Lower lobe of right lung (tissue), 2 donors: ENCODE results near the gene STRIT1. TPM values are rescaled to one million over a fixed set of nuclear protein-coding genes. Genes with fewer than 3 reads are reported as not detected.
"Not testable (repeated sequence)": the region's sequence is repeated elsewhere in the genome, so short reads cannot be mapped to it uniquely, and the experiment has no call there.

ENCODE experiments used
- ATAC-seq, 2 donors: fragments of 200-7000 bp; cut with Tn5 transposase; one replicate each; pipeline ENCODE4 v1.9.1; 2020 to 2022; ENCODE audit warnings: mild to moderate bottlenecking in 2 of 2, moderate library complexity in 2 of 2
- DNase-seq: peaks from one replicate; pipeline ENCODE4 v3.0.0-alpha.2; 2020
- H3K27ac ChIP-seq: fragments of 200-600 bp; one replicate; pipeline ENCODE4 v1.8.0; 2022
- H3K27me3 ChIP-seq: fragments of 200-600 bp; one replicate; pipeline ENCODE4 v1.8.0; 2022; ENCODE audit warnings: low read depth
- H3K36me3 ChIP-seq: fragments of 200-600 bp; one replicate; pipeline ENCODE4 v1.8.0; 2022; ENCODE audit warnings: mild to moderate bottlenecking
- H3K4me1 ChIP-seq: fragments of 200-600 bp; one replicate; pipeline ENCODE4 v1.8.0; 2022
- H3K4me3 ChIP-seq: fragments of 200-600 bp; one replicate; pipeline ENCODE4 v1.8.0; 2022; ENCODE audit warnings: mild to moderate bottlenecking
- H3K9me3 ChIP-seq: fragments of 200-600 bp; one replicate; pipeline ENCODE4 v1.8.0; 2022
- intact Hi-C: fragments of 100-400 bp; cut with DNase I; formaldehyde crosslinking; loops from one replicate; pipeline ENCODE4 v1.11.0; 2022
- total RNA-seq: library from RNA; stranded (reverse); fragmentation: NEBNext Ultra II Directional; extraction: Animal tissue kit (Norgen Biotek cat#: 25700); gene quantifications from one replicate; pipeline ENCODE4 v1.2.1, GENCODE V29; 2021
- TF ChIP-seq, protein P1 (sequence below): fragments of 200-600 bp; IDR thresholded peaks from one replicate; pipeline ENCODE4 v1.8.0; 2022; ENCODE audit warnings: antibody characterized with exemption, mild to moderate bottlenecking
- donor health status: DM: no; HTN: yes; CAD: no; lungs with severe emphysema.

The STRIT1 gene
- total RNA-seq, 1 donor from 2014 or later: not detected

DNA sequence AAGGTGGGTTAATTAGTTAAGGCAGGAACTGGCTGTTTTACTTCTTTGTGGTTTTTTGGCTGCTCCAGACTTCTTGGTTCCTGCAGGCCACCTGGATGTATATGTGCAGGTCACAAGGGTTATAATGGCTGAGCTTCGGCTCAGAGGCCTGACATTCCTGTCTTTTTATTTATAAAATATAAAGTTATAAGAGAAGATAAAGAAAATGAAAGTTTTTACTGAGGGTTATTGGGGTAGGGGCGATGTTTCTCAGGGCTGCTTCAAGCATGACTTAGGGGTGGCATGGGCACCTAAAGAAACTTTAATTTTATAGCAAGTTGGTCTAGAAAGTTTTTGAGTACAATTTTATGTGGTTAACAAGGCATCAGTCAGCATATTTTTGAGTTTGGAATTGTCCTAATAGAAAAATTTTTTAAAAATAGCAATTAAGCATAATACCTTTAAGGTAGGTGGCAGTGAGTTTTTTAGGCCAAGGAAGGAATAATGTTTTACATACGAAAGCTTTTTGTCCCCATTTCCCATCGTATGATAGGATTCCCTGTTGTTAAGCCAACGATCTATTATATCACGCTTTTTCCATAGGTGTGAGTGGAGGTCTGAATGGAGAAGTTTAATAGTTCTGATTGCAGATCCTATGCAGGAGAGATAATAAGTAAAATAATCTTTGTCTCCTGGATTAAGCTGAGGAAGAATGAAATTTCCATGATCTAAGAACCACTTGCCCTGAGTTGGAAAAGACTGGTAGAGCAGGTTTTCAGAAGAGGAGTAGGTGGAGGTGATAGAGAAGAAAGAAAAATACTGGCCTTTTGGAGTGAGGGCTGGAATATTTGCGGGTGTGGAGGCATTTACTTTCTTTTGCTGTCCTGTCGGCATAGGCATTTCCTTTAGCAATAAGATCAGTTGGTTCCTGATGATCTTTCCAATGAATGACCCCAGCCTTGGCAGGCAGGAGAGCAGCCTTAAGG lies 10.1 kb downstream of the STRIT1 start:
- intact Hi-C loops: no loop called here
- no peak for DNase-seq
- Histone ChIP-seq H3K4me1 (no peaks in the 10 kb centered on the region), H3K36me3 (no peaks in the 10 kb centered on the region), H3K9me3 (no peaks in the 10 kb centered on the region), H3K4me3 (no peak overlapping the region), H3K27me3 (no peaks in the 10 kb centered on the region), H3K27ac (no peak overlapping the region)
- TF ChIP-seq, protein P1, sequence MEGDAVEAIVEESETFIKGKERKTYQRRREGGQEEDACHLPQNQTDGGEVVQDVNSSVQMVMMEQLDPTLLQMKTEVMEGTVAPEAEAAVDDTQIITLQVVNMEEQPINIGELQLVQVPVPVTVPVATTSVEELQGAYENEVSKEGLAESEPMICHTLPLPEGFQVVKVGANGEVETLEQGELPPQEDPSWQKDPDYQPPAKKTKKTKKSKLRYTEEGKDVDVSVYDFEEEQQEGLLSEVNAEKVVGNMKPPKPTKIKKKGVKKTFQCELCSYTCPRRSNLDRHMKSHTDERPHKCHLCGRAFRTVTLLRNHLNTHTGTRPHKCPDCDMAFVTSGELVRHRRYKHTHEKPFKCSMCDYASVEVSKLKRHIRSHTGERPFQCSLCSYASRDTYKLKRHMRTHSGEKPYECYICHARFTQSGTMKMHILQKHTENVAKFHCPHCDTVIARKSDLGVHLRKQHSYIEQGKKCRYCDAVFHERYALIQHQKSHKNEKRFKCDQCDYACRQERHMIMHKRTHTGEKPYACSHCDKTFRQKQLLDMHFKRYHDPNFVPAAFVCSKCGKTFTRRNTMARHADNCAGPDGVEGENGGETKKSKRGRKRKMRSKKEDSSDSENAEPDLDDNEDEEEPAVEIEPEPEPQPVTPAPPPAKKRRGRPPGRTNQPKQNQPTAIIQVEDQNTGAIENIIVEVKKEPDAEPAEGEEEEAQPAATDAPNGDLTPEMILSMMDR: no peak
- ATAC-seq: no peak

DNA sequence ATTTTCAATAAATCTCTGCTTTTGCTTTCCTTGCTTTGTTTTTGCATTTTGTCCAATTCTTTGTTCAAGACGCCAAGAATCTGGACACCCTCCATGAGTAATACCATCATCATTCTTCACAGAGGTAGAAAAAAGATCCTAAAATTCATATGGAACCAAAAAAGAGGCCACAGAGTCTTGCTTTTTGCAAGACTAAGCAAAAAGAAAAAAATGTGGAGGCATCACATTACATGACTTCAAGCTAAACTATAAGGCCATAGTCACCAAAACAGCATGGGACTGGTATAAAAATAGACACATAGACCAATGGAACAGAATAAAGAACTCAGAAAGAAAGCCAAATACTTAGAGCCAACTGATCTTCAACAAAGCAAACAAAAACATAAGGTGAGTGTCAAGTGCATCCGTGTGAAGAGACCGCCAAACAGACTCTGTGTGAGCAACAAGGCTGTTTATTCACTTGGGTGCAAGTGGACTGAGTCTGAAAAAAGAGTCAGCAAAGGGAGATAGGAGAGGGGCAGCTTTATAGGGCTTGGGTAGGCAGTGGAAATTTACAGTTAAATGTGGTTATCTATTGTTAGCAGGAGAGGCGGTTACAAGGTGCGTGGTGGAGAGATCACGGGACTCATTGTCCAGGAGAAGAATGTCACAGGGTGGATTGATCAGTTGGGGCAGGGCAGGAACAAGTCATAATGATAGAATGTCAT lies 10.9 kb downstream of the STRIT1 start:
- Histone ChIP-seq H3K27ac (no peak overlapping the region), H3K9me3 (no peaks in the 10 kb centered on the region), H3K4me1 (no peaks in the 10 kb centered on the region), H3K36me3 (no peaks in the 10 kb centered on the region), H3K27me3 (no peaks in the 10 kb centered on the region), H3K4me3 (no peak overlapping the region)
- ATAC-seq: no peak
- TF ChIP-seq, protein P1: no peak
- no peak for DNase-seq
- intact Hi-C loops: no loop called here

DNA sequence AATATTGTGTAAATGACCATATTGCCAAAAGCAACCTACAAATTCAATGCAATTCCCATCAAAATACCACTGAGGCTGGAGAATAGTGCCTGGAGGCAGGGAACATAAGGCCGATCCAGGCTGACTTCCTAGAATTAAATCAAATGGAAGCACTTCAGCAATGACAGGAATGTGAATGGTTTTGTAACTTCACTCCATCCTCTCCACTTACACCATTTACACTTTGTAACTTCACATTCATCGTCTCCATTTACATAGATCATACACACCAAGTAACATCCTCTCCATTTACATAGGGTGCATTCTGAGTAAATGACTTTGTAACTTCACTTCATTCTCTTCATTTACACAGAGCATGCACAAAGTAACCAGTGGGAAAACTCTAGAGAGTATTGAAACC lies 11.6 kb downstream of the STRIT1 start:
- H3K27ac ChIP-seq: no peak overlapping the region
- H3K9me3 ChIP-seq: no peaks in the 10 kb centered on the region
- no peaks in the 10 kb centered on the region for H3K4me1 ChIP-seq
- no peak overlapping the region for H3K4me3 ChIP-seq
- ATAC-seq (no peak), DNase-seq (no peak)
- intact Hi-C loops: no loop called here
- TF ChIP-seq, protein P1: no peak
- no peaks in the 10 kb centered on the region for H3K27me3 ChIP-seq
- H3K36me3 ChIP-seq: no peaks in the 10 kb centered on the region

DNA sequence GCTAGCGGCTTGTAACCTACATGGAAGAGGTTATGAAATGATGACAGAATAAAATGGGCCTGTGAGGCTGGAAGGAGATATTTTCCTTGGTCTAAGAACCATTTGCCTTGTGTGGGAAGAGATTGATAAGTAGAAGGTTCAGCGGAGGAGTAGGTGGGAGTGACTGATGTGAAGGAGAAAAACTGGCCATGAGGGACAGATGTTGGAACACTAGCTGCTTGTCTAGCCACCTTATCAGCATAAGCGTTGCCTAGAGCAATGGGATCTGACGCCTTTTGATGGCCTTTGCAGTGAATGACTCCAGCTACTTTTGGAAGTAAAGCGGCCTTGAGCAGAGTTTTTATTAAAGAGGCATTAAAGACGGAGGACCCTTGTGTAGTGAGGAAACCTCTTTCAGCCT lies 17.4 kb downstream of the STRIT1 start:
- not testable (repeated sequence) for H3K36me3 ChIP-seq

DNA sequence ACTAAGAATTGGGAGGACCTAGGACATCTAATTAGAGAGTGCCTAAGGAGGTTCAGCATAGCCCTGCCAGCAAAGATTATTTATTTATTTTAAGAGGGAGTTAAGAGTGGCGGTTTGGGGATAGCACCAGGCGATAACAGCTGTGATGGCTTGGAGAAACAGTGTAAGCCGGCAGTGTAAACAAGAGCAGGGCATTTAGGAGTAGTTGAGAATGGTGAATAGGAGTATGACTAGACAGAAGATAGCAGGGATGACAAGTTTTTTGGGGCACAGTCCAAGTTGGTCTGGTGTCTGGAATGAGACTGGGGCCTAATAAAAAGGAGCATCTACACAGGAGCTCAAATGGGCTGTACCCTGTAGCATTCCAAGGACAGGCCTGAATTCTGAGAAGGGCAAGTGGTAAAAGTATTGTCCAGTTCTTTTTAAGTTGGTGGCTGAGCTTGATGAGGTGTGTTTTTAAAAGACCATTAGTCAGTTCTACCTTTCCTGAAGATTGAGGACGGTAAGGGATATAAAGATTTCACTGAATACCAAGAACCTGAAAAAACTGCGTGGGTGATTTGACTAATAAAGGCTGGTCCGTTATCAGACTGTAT lies 18.2 kb downstream of the STRIT1 start:
- H3K27ac ChIP-seq, ATAC-seq, DNase-seq, H3K4me3 ChIP-seq, H3K9me3 ChIP-seq, intact Hi-C loops, H3K27me3 ChIP-seq, H3K36me3 ChIP-seq, H3K4me1 ChIP-seq: not testable (repeated sequence)

More for the DNA sequence above, 17.4 kb downstream of the STRIT1 start:
- intact Hi-C loops, H3K27ac ChIP-seq, H3K4me1 ChIP-seq, DNase-seq, H3K4me3 ChIP-seq, H3K9me3 ChIP-seq, ATAC-seq, H3K27me3 ChIP-seq: not testable (repeated sequence)

DNA sequence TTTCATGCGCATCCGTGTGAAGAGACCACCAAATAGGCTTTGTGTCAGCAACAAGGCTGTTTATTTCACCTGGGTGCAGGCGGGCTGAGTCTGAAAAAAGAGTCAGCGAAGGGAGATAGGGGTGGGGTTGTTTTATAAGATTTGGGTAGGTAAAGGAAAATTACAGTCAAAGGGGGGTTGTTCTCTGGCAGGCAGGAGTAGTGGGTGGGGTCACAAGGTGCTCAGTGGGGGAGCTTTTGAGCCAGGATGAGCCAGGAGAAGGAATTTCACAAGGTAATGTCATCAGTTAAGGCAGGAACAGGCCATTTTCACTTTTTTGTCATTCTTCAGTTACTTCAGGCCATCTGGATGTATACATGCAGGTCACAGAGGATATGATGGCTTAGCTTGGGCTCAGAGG lies 19.0 kb downstream of the STRIT1 start:
- intact Hi-C loops: not testable (repeated sequence)

DNA sequence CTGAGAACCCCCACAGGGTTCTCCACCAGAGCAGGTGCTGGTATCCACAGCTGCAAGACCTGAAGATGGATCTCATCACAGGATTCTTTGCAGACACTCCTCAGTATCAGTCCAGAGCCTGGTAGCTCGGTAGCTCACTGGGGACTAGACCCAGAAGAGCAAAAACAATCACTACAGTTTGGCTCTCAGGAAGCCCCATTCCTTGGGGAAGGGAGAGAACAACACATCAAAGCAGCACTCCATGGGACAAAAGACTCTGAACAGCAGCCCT lies 22.2 kb downstream of the STRIT1 start:
- DNase-seq (no peak), ATAC-seq (no peak)
- Histone ChIP-seq H3K27me3 (no peaks in the 10 kb centered on the region), H3K4me1 (no peaks in the 10 kb centered on the region), H3K4me3 (no peak overlapping the region), H3K27ac (no peak overlapping the region), H3K36me3 (no peaks in the 10 kb centered on the region), H3K9me3 (no peaks in the 10 kb centered on the region)
- TF ChIP-seq, protein P1: no peak
- intact Hi-C loops: no loop called here

More for the DNA sequence above, 19.0 kb downstream of the STRIT1 start:
- H3K4me1 ChIP-seq, ATAC-seq, H3K27ac ChIP-seq, H3K4me3 ChIP-seq, DNase-seq, H3K36me3 ChIP-seq, H3K27me3 ChIP-seq, H3K9me3 ChIP-seq: not testable (repeated sequence)
